GM08714 (cell line): ENCODE measurements around the gene BRAF.
"Not testable (repeated sequence)": the region's sequence is repeated elsewhere in the genome, so short reads cannot be mapped to it uniquely, and the experiment has no call there.

Source experiments
- H3K4me3 ChIP-seq: fragments of 200-500 bp; sonication (Bioruptor generic); 2 replicates; pipeline ENCODE4 v1.5.1; 2014; ENCODE audit warnings: mild to moderate bottlenecking, low read length, inconsistent platforms
- ZNF274 ChIP-seq: IDR thresholded peaks from 2 replicates; pipeline ENCODE4 v1.6.1; 2012; ENCODE audit warnings: mild to moderate bottlenecking, low read depth, low read length

BRAF gene

DNA sequence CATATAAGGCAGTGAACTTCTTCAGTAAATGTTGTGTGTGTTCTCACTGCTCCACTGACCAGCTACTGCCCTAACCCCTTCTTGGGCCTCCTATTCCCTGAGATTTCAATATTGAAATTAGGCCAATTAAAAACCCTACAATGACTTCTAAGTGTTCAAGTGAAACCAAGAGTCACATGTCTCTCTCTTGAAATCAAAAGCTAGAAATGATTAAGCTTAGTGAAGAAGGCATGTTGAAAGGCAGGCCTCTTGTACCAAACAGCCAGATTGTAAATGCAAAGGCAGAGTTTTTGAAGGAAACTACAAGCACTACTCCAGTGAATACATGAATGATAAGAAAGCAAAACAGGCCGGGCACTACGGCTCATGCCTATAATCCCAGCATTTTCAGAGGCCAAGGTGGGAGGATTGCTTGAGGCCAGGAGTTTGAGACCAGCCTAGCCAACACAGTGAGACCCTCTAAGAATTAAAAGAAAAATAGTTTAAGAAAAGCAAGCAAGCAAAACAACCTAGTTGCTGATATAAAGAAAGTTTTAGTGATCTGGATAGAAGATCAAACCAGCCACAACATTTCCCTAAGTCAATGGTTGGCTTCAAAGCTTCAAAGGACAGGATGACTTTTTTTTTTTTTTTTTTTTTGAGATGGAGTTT is 22.3 kb downstream of the BRAF start:
- H3K4me3 ChIP-seq = peak overlapping the region; percentile 62; the same call in 1 of the 2 replicates
- no peak for TF ChIP-seq ZNF274

DNA sequence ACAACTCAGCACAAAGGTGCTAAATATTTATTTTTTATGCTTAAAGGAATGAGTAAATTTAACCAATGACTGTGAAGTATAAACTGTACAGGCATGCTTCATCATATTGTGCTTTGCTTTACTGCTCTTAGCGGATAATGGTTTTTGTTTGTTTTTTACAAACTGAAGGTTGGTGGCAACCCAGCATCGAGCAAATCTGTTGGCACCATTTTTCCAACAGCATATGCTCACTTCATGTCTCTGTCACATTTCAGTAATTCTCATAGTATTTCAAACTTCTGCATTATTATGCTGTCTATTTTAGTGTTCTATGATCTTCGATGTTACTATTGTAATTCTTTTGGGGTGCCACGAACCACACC is 22.8 kb downstream of the BRAF start:
- no peak overlapping the region for H3K4me3 ChIP-seq
- TF ChIP-seq ZNF274 = no peak

DNA sequence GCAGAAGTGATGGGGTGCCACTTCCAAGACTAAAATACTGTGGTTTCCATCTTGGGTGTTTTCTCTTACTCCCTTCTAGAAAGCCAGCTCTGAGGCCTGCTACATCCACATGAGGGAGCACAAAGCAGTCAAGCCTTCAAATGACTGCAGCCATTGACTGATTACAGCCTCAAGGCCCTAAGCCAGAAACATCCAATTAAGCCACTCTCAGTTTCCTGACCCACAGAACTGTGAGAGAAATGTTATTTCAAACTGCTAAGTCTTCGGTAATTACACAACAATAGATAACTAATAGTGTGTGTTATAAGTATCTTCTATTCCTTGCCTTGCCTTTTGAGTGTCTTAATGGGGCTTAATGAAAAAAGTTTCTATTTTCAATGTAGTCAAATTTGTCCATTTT is 24.8 kb downstream of the BRAF start:
- TF ChIP-seq ZNF274 = no peak
- H3K4me3 ChIP-seq = no peak overlapping the region

DNA sequence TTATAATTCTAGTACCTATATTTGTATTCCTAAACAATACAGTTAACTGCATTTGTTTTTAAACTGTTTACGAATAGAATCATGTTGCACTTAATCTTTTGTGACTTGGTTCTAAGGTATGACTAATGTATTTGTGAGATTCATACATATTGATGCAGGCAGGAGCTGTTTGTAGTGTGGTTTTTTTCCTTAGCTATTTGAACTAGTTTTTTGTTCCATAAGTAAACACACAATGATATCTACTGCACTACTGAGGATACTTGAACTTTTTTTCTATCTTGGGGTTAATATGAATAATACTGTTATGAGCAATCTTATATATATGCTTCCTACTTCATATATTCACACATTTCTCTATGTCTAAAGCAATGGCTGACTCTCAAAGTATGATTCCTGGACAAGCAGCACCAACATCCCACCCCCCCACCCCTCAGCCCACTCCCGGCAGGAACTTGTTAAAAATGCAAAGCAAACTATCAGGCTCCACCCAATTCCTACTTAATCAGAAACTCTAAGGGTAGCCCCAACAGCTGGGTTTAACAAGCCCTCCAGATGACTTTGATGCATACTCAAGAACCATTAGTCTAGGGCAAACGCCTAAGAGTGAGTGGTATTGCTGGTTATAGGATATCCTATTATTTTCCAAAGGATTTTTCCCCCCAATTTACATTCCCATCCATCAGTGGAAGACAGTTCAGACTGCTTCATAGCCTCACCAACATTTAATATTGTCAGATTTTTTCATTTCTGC is 25.8 kb downstream of the BRAF start:
- TF ChIP-seq ZNF274 = no peak
- H3K4me3 ChIP-seq = no peak overlapping the region

DNA sequence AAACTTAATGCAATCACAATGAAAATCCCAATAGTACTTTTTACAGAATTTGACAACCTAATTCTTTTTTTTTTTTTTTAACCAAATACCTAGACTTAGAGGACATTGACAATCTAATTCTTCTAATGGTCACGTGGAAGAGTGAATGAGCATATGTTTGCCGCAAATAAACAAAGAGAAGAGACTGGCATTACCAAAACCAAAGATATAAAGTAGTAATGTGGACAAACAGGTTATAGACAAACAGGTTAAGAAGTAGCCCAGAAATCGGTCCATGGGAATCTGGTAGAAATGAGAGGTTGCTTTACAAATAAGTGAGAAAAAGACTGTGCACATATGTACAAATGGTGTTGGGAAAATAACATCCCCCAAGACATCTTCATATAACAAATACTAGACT is 27.7 kb downstream of the BRAF start:
- TF ChIP-seq ZNF274 = no peak
- no peak overlapping the region for H3K4me3 ChIP-seq

DNA sequence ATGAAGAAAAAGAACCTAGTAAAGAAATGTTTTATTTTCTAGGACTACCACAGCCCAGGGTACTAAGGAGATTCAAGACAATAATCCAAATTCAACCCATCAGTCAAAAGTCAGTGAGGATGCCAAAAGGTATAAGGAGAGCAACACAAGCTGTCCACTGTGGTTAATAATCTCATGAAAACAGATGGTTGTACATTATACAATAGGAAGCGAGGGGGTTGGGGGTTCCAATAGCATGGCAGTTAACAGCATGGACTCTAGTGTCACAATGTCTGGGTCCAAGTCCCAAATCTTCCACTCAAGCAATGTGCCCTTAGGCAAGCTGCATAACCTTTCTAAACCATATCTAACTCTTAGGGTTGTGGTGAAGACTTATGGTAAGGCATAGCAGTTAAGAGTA is 35.1 kb downstream of the BRAF start:
- TF ChIP-seq ZNF274 = no peak
- H3K4me3 ChIP-seq = no peak overlapping the region; the same call in 1 of the 2 replicates

DNA sequence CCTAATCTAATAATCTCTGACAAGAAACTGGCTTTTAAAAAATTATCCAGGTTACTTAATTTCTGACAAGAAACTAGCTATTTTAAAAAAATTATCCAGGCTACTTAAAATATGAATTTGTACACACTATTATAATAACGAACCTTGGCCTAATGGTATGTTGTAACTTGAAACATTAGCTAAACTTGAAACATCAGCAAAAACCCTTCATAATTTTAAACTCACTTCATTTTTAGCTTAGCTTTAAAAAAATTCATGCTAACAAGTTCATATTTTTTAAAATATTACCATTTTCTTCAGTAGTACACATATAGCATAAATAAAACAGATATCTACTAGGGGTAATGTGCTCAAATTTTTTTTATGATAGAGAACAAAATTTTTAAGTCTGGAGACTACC is 35.6 kb downstream of the BRAF start:
- TF ChIP-seq ZNF274 = no peak
- H3K4me3 ChIP-seq = no peak overlapping the region

DNA sequence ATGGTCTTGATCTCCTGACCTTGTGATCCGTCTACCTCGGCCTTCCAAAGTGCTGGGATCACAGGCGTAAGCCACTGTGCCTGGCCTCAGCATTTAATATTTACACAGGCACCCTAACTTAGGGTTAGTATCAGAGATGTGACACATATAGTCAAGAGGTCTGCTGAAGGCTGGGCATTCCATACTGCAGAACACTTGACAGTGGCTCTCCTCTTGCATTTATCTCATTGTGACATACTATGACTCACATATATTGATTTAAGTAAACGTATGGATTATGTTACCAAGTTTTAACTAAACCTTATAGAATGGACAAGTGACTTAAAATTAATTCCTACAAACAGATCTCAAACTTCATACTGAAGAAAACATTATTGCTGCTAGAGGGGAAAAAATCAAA is 36.6 kb downstream of the BRAF start:
- TF ChIP-seq ZNF274 = no peak
- no peak overlapping the region for H3K4me3 ChIP-seq

DNA sequence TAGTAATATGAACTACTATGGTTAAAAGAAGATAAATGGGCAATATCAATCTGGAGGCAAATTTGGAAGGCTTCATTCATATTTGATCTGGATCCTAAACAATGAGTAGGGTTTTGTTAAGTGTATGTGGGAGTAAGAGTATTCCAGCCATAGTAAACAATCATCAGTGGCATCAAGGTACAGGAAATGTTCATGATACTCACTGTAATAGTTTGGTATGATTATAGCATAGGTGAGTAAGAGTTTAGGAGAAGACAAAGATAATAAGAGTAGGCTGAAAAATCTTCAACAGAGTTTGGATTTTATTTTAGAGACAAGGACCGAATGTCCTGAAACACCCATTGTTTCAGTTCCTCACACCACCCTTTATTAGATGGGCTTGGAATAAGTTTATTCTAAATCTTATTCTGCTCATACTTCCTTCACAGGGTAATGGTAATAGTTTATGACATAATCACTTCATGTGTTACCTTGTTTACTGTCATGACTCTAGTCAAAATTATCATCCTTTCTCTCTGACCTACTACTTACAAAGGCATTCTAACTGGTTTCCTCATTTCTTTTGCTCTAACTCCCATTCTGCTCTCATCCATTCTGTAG is 38.9 kb downstream of the BRAF start:
- no peak overlapping the region for H3K4me3 ChIP-seq
- TF ChIP-seq ZNF274 = no peak

DNA sequence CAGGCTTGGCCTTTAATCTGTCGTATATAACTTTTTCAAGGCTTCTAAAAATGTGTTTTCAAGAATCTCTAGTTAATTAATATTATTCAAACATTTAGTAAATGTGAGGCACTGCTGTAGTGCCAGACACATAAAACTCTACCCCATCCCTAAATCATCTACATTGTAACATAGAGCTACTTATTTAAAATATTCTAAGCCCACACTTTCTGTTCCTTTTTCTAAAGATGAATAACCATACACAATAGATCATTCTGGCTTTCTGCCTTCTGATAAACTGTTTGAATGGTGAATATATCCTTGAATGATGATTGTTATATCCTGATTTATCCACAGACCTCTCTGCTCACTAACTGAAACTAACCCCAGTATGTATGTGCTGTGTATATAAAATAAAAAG is 41.4 kb downstream of the BRAF start:
- TF ChIP-seq ZNF274 = no peak
- H3K4me3 ChIP-seq = no peak overlapping the region

DNA sequence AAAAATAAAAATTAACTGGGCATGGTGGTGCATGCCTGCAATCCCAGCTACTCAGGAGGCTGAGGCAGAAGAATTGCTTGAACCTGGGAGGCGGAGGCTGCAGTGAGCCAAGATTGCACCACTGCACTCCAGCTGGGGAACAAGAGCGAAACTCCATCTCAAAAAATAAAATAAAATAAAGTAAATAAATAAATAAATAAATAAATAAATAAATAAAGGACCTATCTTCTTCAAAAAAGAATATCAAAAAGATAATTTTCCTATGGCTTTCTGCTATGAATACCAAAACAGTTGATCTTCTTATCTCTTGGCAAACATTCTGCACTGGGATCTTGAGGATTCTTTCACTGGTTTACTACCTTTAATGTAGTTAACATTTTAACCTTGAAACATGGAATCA is 41.9 kb downstream of the BRAF start:
- not testable (repeated sequence) for H3K4me3 ChIP-seq

DNA sequence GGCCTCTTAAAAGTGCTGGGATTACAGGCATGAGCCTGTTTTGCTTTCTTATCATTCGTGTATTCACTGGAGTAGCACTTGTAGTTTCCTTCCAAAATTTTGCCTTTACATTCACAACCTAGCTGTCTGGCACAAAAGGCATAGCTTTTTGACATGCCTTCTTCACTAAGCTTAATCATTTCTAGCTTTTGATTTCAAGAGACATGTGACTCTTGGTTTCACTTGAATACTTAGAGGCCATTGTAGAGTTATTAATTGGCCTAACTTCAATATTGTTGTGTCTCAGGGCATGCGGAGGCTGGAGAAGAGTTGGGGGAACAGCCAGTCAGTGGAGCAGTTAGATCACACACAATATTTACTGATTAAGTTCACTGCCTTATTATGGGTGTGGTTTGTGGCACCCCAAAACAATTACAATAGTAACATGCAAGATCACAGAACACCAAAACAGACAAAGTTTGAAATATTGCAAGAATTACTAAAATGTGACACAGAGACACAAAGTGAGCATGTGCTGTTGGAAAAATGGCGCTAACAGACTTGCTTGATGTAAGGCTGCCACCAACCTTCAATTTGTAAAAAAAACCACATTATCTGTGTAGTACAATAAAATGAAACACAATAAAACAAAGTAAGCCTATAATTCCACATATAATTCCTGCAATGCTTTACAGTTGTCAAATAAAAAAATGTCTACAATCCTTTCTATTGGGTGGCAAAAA is 43.1 kb downstream of the BRAF start:
- peak overlapping the region; percentile 45; the same call in 1 of the 2 replicates for H3K4me3 ChIP-seq
- no peak for TF ChIP-seq ZNF274

DNA sequence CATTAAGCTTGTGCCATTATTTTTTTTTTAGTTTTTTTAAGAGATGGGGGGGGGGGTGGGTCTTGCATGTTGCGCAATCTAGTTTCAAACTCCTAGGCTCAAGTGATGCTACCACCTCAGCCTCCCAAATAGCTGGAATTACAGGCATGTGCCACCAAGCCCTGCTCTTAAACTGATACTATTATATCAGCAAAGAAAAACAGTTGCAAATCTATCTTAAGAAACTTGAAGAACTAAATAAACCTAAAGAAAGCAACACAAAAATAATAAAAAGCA is 47.5 kb downstream of the BRAF start:
- TF ChIP-seq ZNF274 = no peak
- H3K4me3 ChIP-seq = no peak overlapping the region

DNA sequence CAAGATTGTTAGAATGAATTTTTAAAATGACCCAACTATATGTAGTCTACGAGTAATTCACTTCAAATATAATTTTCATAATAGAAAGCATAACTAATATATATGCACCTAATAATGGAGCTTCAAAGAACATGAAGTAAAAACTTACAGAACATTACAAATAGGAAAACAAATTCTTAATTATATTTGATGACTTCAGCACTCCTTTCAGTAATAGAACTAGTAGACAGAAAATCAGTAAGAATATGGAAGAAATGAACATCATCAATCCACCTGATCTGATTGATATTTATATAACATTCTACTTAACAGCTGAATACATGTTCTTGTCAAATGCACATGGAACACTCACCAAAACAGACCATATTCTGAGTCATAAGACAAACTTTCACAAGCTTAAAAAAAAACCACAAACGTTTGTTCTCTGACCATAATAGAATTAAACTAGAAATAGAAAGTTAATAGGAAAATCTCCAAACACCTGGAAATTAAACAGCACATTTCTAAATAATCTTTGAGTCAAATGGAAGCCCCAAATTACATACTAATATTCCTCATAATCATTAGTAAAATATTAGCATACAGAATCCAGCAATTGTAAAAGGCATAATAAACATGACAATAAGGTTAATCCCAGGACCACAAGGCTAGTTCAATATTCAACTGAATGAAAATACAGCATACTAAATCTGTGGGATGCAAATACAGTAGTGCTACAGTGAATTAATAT is 48.0 kb downstream of the BRAF start:
- no peak for TF ChIP-seq ZNF274
- no peak overlapping the region for H3K4me3 ChIP-seq
